GM19397 (cell line): ENCODE results near the gene TNIP3.
"Not testable (repeated sequence)": the region's sequence is repeated elsewhere in the genome, so short reads cannot be mapped to it uniquely, and the experiment has no call there.

ENCODE experiments used
- ATAC-seq: cut with Tn5 transposase; IDR thresholded peaks from one replicate; pipeline ENCODE4 v1.9.1; 2021; ENCODE audit warnings: mild to moderate bottlenecking, moderate library complexity; ENCODE audit not compliant: unreplicated experiment

TNIP3 gene, protein sequence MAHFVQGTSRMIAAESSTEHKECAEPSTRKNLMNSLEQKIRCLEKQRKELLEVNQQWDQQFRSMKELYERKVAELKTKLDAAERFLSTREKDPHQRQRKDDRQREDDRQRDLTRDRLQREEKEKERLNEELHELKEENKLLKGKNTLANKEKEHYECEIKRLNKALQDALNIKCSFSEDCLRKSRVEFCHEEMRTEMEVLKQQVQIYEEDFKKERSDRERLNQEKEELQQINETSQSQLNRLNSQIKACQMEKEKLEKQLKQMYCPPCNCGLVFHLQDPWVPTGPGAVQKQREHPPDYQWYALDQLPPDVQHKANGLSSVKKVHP

DNA sequence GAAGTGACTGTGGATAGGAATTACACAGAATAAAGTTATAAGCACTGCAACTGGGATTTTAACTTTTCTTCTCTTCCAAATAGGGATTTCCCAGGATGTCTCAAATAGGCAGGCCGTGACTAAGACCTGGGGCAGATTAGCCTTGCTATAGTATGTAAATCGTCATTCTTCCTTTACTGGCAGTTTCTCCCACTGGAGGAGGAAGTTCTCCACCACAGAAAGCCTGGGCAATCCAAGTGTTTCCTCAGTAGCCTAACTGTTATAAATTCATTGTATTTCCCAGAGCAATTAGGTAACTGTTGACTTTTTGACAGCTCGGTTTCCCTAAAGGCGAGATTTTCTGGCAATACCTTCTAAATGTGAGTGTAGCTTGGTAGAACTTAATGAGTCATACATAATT is at the start of gene TNIP3:
Gene TNIP3, minus strand, starts transcription at position 31 of the 400 bp plus-strand sequence. CDS start 196 bp downstream, outside the sequence.
- no peak for ATAC-seq

DNA sequence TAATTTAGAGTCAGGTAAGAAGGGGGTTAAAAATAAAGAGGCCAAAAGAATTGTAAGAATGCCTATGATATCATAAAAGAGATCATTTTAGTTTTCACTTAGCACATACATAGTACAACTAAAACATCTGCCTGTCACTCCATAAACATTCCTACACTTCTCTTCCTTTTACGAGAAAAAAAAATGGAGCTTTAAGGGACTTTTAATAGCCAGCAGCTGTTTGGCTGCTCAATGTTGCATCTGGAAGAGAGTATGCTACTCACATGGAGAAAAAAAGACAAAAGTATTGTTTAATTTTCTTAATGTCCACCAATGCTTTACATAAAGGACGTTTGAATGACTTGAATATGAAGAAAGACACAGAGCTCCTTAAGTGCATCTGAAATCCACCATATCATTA is 48.7 kb upstream of the TNIP3 start:
- ATAC-seq: no peak

DNA sequence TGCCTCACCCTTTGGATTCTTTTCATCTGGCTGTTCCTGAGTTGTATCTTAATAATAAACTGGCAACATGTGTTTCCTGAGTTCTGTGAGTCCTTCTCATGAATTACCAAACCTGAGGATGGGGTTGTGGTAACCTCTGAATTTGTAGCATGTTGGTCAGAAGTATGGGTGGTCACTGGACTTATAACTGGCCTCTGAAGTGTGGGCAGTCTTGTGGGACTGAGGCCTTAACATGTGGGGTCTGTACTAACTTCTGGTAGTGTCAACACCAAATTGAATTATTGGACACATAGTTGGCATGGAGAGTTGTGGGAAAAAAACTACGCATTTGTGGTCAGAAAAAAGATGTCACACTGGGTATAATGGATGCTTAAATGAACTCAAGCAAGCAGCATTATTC is 45.0 kb upstream of the TNIP3 start:
- no peak for ATAC-seq

DNA sequence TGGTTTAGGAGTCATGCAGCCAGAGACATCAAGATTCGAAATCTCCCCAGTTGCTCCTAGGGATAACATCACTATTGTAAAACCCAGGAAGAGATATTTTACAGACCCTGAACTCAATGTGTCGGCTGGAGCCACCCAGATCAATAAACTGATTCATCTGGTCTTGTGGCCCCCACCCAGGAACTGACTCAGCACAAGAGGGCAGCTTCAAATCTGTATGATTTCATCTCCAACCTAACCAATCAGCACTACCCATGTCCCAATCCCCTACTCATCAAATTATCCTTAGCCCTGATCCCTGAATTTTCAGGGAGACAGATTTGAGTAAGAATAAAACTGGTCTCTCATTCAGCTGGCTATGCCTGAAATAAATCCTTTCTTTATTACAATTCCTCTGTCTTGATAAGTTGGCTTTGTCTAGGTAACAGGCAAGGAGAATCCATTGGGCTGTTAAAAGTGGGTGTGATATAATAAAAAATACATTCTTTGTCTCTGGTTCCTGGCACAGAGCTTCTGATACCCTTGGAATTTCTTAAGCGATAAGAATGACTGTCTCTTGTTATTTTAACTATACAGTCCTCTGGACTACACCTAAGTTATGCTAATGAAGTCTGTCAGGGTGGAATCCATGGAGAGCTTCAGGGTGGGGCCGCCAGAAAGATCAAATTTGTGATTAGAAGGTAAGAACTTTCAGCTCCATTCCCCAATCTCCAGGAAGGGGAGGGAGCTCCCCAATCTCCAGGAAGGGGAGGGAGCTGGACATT is 44.3 kb upstream of the TNIP3 start:
- no peak for ATAC-seq

DNA sequence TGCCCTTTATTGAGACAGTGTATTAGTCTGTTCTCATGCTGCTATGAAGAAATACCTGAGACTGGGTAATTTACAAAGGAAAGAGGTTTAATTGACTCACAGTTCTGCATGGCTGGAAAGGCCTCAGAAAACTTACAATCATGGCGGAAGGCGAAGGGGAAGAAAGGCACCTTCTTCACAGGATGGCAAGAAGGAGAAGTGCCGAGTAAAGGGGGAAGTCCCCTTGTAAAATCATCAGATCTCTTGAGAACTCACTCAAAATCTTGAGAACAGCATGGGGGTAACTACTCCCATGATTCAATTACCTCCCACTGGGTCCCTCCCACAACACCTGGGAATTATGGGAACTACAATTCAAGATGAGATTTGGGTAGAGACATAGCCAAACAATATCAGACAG is 41.7 kb upstream of the TNIP3 start:
- ATAC-seq: not testable (repeated sequence)

DNA sequence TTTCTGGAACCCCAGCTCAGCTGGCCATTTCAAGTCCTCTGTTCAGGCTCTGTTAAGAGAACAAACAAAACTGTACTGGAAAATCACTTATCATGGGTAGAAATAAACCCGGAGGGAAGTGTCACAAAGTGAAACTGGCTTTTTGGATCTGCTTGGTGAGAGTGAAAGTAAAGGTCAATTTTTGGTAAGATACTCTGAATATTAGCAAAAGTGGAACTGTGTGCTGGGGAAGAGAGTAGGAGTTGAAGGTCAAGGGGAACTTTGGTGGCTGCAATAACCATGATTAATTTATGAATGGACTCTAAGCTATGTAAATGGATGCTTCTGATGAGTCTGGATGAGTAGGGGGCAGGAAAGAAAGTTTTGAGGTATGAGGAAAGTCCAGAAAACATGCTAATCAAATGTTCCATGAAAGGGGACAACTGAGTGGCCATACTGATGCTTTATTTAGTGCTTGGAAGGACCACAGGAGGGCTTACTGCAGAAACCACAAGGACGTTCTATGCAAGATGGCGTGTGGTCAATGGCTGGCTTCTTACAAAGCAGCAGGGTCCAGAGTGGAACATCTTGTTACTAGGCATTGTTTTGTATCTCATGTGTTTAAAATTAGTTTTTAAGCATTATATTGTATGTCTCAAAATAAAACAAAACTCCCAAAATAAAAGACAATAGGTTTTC is 36.8 kb upstream of the TNIP3 start:
- ATAC-seq: peak; percentile 57

DNA sequence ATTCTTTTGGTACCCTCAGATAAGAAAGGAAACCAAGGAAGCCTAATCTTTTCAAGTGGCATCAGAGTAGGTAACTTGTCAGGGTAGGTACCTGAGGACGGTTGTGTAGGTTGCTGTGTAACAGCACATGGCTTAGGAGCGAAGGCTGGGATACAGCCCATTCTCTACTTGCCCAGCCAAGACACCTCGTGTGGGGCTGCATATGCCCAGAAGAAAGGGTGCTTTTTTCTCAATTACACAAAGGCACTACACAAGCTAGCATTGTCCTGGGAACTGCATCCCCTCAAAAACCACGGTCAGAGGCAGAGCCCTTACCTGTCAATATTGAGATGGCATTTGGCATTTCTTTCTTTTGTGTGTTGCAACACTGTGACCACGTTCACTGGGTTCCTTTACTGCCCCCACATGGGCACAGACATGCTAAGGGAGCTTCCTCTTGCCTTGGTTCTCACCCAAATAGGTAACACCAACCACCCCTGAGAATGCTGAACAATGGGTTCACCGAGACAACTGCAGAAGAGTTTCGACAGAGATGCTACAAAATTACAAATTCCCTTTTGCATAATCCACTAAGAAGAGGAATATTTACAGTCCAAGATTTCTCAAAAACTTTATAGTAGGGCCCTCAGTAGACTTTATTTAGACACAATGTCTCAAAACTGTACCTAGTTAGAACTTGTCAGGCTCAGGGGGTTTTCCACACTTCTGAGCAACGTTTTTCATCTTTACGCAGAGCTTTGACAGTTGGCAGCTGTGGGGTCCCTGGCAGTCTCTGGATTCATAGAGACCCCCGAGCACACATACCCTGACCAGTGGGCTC is 35.8 kb upstream of the TNIP3 start:
- peak; percentile 82 for ATAC-seq

DNA sequence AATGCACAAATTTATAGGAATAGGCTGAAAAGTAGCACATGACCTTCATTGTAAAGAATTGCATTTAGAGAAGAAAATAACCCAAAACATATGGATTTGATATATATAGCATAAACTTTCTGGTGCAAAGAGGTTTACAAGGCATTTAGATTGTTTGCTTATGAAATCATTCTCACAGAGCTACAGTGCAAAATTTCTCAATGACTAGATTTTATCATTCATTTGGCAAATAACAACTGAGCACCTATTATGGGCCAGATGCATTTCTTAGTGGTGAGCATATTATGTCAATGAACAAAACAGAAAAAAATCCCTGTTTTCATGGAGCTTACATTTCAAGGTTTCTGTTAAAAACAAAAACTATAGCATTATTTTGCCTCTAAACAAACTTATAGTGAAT is 34.1 kb upstream of the TNIP3 start:
- ATAC-seq: no peak

DNA sequence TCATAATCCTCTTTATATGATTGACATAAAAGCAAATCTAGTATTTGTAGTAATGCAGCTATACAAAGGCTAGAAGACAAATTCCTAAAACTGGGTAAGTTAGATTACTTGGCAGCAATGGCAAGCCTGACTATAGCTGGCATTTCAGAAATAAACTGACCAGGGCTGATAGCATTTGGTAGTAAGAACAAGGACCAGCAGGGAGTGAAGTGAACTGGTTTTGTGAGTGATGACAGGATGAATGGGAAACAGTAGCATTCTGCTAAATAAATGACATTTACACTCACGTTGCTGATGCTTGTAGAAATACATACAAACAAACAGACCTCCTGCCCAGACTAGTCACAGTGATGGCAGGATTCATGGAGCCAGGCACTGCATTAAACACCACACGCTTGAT is 31.5 kb upstream of the TNIP3 start:
- ATAC-seq: no peak

DNA sequence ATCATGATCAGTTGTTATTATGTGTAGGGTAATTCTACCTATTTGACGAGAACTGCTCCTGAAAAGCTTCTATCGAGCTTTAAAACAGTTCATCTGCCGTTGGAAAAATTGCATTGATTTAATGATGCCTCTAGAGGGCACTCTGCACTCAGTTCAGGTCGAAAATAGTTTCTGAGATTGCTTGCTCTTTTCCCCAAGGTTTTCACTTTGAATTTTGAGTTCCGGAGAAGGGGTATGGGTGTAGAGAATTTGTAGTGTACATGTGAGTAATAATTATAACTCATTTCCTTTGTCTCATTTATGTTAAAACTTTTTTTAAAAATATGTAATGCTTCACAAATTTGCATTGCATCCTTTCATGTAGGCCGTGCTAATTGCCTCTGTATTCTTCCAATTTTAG is 28.4 kb upstream of the TNIP3 start:
- ATAC-seq: no peak

DNA sequence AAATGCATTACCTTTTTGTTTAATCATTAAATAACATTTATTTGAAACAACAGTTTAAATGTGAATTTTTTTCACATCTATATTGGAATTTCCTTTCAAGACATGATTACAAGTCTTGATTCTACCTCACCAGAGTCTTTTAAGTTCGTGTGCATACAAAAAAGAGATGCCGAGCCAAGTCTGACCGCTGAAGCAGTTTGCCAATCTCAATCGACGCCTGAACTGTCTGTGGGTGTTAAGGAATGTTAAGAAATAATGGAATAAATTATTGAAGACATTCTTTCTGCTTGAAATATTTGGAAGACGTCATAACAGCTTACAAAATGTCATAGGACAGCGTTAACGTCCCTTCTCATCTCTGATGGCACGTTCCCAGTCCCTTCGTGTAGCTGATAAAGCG is 27.9 kb upstream of the TNIP3 start:
- no peak for ATAC-seq

DNA sequence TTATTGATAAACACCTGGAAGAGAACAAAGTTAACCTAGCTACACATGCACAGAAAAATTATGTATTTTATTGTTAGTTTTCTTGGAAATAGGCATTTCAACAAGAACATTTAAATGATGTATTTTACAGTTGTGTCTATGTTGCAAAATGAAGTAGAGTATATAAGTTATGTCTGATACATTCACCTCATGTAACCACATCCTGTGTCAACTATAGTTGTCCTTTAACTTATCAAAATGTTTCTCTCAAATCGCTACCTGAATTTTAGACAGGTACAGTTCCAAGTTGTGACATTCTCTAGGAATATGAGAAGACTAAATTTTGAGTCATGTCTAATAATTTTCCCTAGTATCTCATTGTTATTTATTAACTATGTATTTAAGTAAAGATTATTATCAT is 27.2 kb upstream of the TNIP3 start:
- no peak for ATAC-seq

DNA sequence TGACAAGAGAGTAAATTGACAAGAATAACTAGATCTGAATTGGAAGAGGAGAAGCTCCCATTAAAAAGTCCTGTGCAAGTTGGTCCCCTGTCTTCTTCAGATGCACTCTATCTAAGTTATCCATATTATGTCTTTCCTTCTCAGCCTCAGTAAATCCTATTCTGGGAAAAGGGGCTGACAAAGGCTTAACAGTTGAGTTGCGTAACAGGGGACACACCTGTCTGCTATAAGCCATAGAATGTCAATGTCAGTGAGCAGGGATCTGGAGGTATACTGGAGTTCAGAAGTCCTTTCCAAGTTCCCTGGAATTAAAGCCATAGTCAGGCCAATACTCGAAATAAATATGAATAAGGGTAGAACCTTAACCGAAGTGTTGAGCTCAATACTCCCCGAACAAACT is 26.3 kb upstream of the TNIP3 start:
- ATAC-seq: no peak

DNA sequence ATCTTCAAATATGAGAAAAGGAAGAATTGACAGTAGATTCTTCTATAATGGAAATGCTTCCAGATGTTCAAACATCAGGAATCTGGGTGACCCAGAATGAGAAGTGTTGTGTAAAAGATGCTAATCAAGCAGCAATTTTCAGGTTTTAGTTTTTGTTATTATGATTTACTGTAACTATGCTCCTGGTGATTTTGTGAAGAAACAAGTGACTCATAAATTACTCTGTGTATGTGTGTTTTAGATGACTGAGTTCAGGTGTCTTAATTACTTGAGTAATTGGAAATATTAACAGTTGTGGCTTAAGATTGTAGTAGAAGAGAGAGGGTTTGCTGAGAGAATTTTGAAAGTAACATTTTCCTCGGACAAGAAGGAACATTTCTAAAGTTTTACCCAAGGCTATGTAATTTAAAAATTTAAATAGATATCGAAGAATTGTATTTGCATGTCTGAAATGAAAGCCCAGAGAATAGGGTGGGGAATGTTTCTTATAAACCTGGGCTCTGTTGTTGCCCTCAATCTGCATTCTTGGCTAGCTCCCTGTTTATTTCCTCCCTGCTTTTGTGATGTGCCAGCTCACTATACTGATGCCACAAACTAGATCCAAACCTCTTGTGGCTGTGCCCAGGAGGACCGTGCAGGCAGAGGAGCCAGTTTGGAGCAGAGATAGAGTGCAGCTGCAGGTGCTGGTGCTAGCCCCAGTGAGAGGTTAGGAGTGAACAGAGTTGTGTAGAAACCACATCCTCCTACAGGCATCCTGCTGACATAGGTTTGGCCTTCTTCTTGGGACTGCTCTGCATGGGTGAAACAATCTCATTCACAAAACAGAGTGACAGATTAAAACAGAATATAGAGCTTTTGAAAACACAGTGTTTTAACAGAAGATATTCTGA is 25.4 kb upstream of the TNIP3 start:
- ATAC-seq: peak; percentile 89

DNA sequence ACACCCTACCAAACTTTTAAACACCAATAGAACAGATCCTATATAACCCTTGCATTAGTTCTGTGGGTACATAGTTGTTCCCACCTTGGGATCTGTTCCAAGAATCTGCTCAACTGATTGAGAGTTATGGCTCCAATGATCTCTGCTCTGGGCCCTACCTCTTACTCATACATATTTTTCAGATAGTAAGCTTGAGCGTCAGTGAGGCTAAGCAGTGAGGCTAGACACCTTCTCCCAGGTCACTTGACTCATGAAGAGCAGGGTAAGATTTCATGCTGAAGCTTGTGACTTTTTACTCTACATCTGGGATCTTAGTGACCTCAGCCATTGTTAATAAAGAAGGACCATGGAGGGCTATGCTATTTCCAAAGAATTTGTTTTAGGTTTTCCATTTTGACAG is 23.1 kb upstream of the TNIP3 start:
- no peak for ATAC-seq

DNA sequence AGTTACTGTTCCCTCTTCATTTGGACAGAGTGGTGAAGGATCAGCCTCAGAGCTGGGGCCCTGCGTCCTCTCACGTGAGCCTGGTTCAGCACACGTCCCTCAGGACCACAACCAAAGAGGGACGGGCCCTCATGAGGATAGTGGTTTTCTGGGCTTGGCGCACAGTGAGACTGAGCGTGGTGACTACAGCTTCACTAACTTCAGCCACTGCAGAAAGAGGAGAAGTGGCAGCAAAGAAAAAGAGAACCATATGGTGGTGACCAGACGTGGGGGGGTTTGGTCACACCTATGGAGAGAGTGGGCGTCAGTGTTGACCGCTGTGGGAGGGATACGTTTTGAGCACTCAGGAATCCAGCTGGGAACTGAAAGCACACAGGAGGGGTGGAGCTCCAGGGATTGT is 21.8 kb upstream of the TNIP3 start:
- ATAC-seq: peak; percentile 57

DNA sequence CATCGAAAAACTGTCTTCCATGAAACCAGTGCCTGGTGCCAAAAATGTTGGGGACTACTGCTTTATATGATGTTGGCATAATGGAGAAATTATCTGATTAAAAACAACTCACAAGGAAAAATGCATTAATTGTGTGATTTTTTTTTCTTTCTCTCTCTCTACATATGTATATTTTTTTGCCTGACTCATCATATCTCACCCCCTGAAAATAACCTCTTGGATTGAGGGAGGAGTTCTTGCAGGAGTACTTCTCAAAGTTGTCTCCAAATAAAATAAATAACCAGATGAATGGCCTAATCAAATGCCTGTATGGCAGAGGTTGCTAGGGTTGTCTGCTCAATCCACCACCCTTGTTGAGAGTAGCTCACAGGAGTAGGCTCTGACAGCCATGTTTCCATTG is 19.9 kb upstream of the TNIP3 start:
- ATAC-seq: no peak

DNA sequence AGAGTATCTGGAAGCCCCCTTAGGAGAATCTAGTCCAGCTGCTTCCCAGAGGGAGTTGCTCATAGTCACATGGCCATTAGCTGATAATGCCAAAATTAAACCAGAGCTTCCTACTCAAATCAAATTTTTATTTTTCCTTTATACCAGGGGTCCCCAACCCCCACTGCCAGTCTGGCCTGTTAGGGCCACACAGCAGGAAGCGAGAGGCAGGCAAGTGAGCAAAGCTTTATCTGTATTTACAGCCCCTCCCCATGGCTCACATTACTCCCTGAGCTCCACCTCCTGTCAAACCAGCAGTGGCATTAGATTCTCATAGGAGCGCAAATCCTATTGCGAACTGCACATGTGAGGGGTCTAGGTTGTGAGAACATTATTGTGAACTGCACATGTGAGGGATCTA is 19.2 kb upstream of the TNIP3 start:
- no peak for ATAC-seq

DNA sequence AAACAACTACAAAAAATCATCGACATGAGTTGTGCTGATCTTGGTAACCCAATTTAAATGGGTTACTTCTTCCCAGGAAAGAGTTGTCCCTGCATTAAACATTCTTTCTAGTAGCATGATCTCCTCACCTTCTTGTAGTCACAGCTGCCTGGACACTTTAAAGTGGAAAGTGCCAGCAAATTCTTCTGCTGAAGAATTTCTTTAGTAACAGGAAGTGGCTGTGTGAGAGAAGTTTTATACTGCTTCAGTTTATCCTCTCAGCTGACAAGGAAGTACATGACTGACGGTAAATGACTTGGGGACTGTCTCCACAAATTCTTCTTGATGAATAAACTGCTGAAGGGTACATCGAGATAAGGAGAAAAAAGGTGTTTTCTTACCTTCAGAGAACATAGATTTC is 18.2 kb upstream of the TNIP3 start:
- ATAC-seq: no peak

DNA sequence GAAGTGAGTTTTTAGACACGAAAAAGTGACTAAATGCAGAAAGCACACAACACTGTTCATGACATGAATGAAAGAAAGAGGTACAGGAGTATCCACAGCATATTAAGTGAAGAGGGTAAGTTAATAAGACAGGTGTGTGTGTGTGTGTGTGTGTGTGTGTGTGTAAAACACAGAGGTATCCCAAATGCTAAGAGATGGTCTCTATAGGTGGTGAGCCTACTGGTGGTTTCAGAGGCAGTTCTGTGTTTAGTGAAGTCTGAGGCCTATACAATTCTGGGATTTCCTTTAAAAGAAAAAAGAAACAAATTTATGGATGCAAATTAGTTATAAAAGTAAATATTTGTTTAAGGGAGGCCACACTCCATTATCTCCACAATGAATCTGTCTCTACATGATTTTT is 17.4 kb upstream of the TNIP3 start:
- ATAC-seq: no peak
